Measurements from ENCODE around the gene RPLP2. TPM values are rescaled to one million over a fixed set of nuclear protein-coding genes. Genes with fewer than 3 reads are reported as not detected.
A peak's percentile ranks its signal among the peaks of the same experiment; 100 is the strongest.

RPLP2 gene
- total and polyA plus RNA-seq, 8 donors: 360 to 5,956 (median 985) TPM

DNA sequence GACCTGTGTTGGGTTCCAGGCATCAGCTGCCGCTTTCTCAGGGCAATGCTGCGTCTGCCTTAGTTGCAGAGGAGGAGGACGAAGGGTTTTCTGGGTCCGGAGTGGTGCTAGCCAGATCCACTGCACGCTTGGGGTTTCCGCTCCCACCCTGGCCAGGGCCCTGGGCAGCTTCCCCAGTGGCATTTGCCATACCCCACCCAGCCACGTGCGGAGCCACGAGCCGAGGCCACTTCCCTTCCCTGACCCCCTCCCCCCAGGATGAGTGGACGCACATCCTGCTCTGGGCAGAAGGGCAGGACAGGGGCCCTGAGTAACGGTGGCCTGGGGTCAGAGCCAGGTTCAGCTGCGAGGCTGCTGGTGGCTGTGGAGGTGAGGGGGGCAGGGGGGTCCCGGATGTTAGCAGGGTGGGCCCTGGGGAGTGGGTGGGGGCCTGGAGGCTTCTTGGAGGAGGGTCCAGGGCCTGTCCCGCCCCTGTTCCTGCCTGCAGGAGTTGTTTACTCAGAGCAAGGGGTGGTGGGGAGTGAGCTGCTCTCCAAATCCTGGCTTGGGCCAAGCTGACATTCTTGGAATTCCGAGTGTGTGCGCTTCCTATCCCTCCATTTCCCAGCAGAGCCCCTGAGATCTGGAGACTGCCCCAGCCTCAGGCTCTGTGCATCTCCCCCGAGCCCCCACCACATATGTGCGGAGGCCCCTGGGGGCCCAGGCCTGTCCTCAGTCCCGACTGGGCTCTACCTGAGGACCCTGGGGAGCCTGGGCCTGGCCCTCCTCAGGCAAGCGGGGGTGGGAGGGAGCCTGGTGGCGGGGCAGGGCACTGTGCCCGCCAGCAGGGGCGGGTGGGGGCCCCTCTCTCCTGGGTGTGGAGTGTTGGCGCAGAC, 34.3 kb downstream of the RPLP2 start:
- peaks cover 53 to 92% (median 87%) of the 10 kb centered on the region in 4 donors for H3K4me1 ChIP-seq
- H3K4me3 ChIP-seq: peak overlapping the region; percentile 75 to 99 (median 95)
- peak overlapping the region; percentile 76 to 97 (median 92) for H3K27ac ChIP-seq
- H3K27me3 ChIP-seq: peaks cover 0 to 20% (median 7%) of the 10 kb centered on the region in 3 donors
- intact Hi-C loops (cut with DNase I; ENCODE audit: low total_unique reads): no loop called here
- no peaks in the 10 kb centered on the region for H3K9me3 ChIP-seq
- TF ChIP-seq EP300 (IDR thresholded peaks at IDR 0.05) (no peak), POLR2AphosphoS5 (IDR thresholded peaks at IDR 0.05) (peak; percentile 77 to 83 (median 78)), POLR2A (IDR thresholded peaks at IDR 0.05) (no peak)
- TF ChIP-seq, protein P1, sequence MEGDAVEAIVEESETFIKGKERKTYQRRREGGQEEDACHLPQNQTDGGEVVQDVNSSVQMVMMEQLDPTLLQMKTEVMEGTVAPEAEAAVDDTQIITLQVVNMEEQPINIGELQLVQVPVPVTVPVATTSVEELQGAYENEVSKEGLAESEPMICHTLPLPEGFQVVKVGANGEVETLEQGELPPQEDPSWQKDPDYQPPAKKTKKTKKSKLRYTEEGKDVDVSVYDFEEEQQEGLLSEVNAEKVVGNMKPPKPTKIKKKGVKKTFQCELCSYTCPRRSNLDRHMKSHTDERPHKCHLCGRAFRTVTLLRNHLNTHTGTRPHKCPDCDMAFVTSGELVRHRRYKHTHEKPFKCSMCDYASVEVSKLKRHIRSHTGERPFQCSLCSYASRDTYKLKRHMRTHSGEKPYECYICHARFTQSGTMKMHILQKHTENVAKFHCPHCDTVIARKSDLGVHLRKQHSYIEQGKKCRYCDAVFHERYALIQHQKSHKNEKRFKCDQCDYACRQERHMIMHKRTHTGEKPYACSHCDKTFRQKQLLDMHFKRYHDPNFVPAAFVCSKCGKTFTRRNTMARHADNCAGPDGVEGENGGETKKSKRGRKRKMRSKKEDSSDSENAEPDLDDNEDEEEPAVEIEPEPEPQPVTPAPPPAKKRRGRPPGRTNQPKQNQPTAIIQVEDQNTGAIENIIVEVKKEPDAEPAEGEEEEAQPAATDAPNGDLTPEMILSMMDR (IDR thresholded peaks at IDR 0.05): peak in 1 of 7 experiments; percentile 10
- H3K36me3 ChIP-seq: peaks cover 10 to 26% (median 17%) of the 10 kb centered on the region in 4 donors
- DNase-seq: peak; percentile 68 to 93
- WGBS, 5 donors: 4 to 7% (median 5%) methylated on average over 14 to 25 of the region's 25 CpGs

DNA sequence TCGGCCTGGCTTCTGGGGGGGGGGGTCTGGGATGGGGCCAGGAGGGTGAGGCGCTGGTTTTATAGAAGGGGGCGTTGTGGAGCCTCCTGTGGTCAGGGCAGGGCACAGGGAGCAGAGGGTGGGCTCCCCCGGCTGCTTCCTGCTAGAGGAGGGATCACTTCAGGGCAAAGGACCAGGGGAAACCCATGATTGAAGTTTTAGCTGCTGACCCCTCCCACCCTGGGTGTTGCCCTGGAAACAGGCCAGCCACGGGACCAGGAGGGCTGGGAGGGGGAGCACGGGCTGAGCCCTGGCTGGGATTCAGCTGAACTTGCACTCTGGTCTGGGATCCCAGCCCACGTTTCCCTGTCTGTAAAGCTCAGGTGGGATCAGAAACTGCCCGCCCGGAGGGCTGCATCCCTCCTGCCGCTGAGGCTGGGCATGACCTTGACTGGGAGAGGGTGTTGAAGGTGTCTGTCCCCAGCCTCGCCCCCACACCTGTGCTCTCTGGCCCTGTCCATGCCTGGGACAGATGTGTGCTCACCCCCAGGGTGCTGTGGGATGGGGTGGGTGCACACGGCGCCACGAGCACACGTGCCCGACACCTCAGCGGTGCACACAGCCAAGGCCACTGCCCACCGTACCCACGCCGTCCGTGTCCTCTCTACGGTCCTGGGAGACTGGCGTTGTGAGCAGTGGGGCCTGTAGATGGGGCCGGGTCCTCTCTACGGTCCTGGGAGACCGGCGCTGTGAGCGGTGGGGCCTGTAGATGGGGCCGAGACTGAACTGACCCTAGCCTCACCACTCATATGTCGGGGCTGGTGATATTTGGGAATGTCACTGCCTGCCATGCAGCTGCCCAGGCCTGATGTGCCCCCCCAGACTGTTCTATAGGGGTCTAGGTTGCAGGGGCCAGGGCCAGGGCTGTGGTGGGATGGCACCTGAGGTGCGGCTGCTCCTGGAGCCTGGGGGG, 35.2 kb downstream of the RPLP2 start:
- intact Hi-C loops (cut with DNase I; ENCODE audit: low total_unique reads): loop anchor here (5.0 kb wide), 1 partner anchor 207 kb away; no protein-coding TSS in a partner anchor
- Histone ChIP-seq H3K27ac (peak overlapping the region; percentile 76 to 97 (median 92)), H3K4me1 (peaks cover 59 to 90% (median 84%) of the 10 kb centered on the region in 4 donors), H3K4me3 (peak overlapping the region; percentile 75 to 99 (median 95)), H3K36me3 (peaks cover under 1 to 17% (median 8%) of the 10 kb centered on the region in 4 donors), H3K9me3 (no peaks in the 10 kb centered on the region), H3K27me3 (peaks cover 0 to 29% (median 14%) of the 10 kb centered on the region in 3 donors)
- 12 to 34% (median 32%) methylated on average over 17 to 31 of the region's 31 CpGs for WGBS, 5 donors
- TF ChIP-seq EP300 (IDR thresholded peaks at IDR 0.05) (no peak), POLR2AphosphoS5 (IDR thresholded peaks at IDR 0.05) (peak in 2 of 3 donors; percentile 56 to 63)
- DNase-seq: peak; percentile 77 to 95

DNA sequence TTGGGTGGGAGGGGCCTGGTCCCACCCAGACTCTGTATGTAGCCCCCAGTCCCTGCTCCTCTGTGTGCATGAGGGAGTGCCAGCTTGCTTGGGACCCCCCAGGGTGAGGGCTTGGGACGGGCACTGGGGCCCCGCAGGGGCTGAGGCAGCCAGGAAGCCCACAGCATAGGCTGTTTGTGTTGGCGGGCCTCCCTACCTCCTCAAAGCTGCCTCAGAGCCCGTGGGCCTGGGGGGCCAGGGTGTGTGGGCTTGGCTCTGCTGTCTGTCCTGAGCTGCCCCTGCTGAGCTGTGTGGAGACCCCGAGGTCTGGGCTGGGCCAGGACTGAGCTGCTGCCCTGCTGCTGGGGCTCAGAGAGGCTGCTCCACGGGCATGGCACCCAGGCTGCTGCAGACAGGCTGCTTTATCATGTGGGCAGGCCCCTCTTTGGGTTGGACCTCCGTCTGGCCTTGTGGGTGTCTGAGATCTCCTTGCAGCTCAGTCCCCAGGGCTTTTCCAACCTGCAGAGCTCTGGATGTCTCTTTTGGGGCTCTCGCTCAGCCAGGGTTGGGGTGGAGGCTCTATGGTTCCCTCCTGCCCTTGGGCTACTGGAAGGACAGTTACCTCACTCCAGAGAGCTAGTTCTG, 36.2 kb downstream of the RPLP2 start:
- intact Hi-C loops (cut with DNase I; ENCODE audit: low total_unique reads): loop anchor here (5.0 kb wide), 1 partner anchor 206 kb away; no protein-coding TSS in a partner anchor
- H3K9me3 ChIP-seq: no peaks in the 10 kb centered on the region
- peaks cover 59 to 90% (median 84%) of the 10 kb centered on the region in 4 donors for H3K4me1 ChIP-seq
- peaks cover 0 to 7% (median 0%) of the 10 kb centered on the region in 4 donors for H3K36me3 ChIP-seq
- H3K27ac ChIP-seq: peak overlapping the region in 3 of 5 donors; percentile 92 to 97 (median 92)
- DNase-seq: no peak
- H3K27me3 ChIP-seq: peaks cover 0 to 39% (median 24%) of the 10 kb centered on the region in 3 donors
- H3K4me3 ChIP-seq: peak overlapping the region in 1 of 4 donors; percentile 99
- TF ChIP-seq POLR2AphosphoS5 (IDR thresholded peaks at IDR 0.05) (no peak), EP300 (IDR thresholded peaks at IDR 0.05) (no peak), POLR2A (IDR thresholded peaks at IDR 0.05) (no peak)
- TF ChIP-seq, protein P1 (IDR thresholded peaks at IDR 0.05): no peak
- 42 to 100% (median 47%) methylated on average over 1 to 8 of the region's 8 CpGs for WGBS, 5 donors

DNA sequence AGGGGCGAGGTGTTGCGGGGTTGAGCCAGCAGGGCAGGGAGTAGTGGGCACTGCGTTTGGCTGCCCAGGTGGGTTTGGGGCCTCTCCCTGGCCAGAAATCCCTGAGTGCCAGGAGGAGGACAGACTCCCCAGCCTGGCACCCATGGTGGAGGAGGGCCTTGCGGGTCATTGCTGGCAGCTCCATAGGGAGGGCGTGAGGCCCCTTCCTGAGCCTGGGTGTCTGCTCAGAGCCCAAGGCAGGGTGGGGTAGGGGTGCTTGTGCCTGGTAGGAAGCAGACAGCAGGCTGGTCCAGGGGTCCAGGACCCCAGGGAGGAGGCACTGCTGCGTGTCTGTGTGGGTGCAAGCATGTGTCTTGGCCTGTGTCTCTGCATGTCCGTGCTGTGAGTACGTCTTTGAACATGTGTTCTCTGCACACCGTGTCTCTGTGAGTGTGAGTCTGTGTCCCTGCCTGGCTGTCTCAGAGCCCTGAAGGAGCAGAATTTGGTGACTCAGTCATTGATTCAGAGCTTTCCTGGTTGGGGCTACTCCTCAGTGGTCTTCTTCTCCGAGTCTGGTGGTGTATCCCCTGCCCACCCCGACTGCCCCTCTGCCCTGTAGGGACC, 36.8 kb downstream of the RPLP2 start:
- Histone ChIP-seq H3K4me1 (peaks cover 55 to 89% (median 83%) of the 10 kb centered on the region in 4 donors), H3K9me3 (no peaks in the 10 kb centered on the region)

More for the DNA sequence above, 36.8 kb downstream of the RPLP2 start:
- TF ChIP-seq POLR2A (IDR thresholded peaks at IDR 0.05) (no peak), EP300 (IDR thresholded peaks at IDR 0.05) (no peak), POLR2AphosphoS5 (IDR thresholded peaks at IDR 0.05) (no peak)
- TF ChIP-seq, protein P1 (IDR thresholded peaks at IDR 0.05): no peak
- intact Hi-C loops (cut with DNase I; ENCODE audit: low total_unique reads): loop anchor here (5.0 kb wide), 1 partner anchor 206 kb away; no protein-coding TSS in a partner anchor
- Histone ChIP-seq H3K27ac (peak overlapping the region in 3 of 5 donors; percentile 92 to 97 (median 92)), H3K27me3 (peaks cover 0 to 42% (median 25%) of the 10 kb centered on the region in 3 donors), H3K4me3 (no peak overlapping the region), H3K36me3 (peaks cover 0 to 5% (median 0%) of the 10 kb centered on the region in 4 donors)
- 70 to 79% (median 76%) methylated on average over 9 to 11 of the region's 11 CpGs for WGBS, 5 donors
- DNase-seq: no peak
